ENCODE results near the gene IL25.

- TF ChIP-seq CTCF (conservative IDR thresholded peaks at IDR 0.05; ENCODE audit: low read length), result no peak
- TF ChIP-seq EZH2phosphoT487 (IDR thresholded peaks at IDR 0.05; ENCODE audit: borderline replicate concordance), result no peak
These were observed 14.4 kb downstream of the IL25 start for GRCh38 chr14:23386999-23387398.

Measured in Loucy (cell line).